H1 (cell line): ENCODE measurements around the gene DYNC1I1. TPM values are rescaled to one million over a fixed set of nuclear protein-coding genes. Genes with fewer than 3 reads are reported as not detected.

ENCODE experiments used
- BCL11A ChIP-seq, 2 experiments: IDR thresholded peaks; one replicate each; pipeline ENCODE4 v1.6.1; 2011; ENCODE audit warnings: low read depth in 2 of 2, low read length in 2 of 2, mild to moderate bottlenecking in 2 of 2
- NRF1 ChIP-seq: IDR thresholded peaks from 2 replicates; pipeline ENCODE4 v1.6.1; 2011; ENCODE audit warnings: mild to moderate bottlenecking, low read depth, low read length, improper control_type of control experiment
- polyA plus RNA-seq, 7 experiments: library from polyadenylated mRNA; depleted of rRNA in 3 of 7; stranded (reverse) in 5 of 7; unstranded in 2 of 7; fragments of >200 nt in 5 of 7; fragments of 200-250 nt in 2 of 7; gene quantifications; 1 replicate in 5 of 7; 2 replicates in 1 of 7; 4 replicates in 1 of 7; pipeline versions ENCODE4 v1.2.1 to v1.2.3, GENCODE V29; 2011 to 2013; ENCODE audit warnings: missing spikeins in 2 of 7, mixed read lengths in 2 of 7
- total RNA-seq: library from RNA; stranded (reverse); fragmentation: NEBNext Ultra II Directional; extraction: Animal tissue kit (Norgen Biotek cat#: 25700); gene quantifications from 2 replicates; pipeline ENCODE4 v1.2.1, GENCODE V29; 2021

DYNC1I1 gene
- total and polyA plus RNA-seq, 2 of the 8 experiments (the other 6 are each of a cell fraction or from before 2014, with no cell fraction given) = 0.45 to 0.58 TPM

DNA sequence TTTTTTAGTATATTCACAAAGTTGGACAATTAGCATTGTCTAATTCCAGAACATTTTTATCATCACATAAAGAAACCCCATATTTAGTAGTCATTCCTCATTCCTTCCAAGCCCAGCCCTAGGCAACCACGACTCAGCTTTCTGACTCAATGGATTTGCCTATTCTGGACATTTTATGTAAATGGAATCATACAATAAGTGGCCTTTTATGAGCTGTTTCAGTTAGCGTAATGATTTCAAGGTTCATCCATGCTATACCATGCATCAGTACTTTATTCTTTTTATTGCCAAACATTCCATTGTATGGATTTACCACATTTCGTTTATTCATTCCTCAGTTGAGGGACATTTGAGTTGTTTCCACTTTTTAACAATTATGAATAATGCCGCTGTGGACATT is 249.2 kb downstream of the DYNC1I1 start (continued):
- TF ChIP-seq NRF1 (no peak), BCL11A (IDR thresholded peaks at IDR 0.05; ENCODE audit: low read depth in 2 of 2, low read length in 2 of 2) (no peak)
